IMR-90 (cell line): ENCODE data around the gene ACY1. TPM values are rescaled to one million over a fixed set of nuclear protein-coding genes. Genes with fewer than 3 reads are reported as not detected.

Experiments
- ATAC-seq: fragments of 200-7000 bp; cut with Tn5 transposase; 2 replicates; pipeline ENCODE4 v1.9.1; 2020; ENCODE audit warnings: low read depth, mild to moderate bottlenecking, moderate library complexity
- BruUV-seq: library from RNA; stranded (reverse); fragments of 400-500 nt; replicated peaks from 2 replicates; lab custom pipeline; 2021; lab: Mats Ljungman, UMichigan
- CTCF ChIA-PET: fragments of 300-600 bp; formaldehyde crosslinking; extraction: SDS; loops from one replicate; lab custom pipeline; 2021; ENCODE audit warnings: antibody characterized with exemption; lab: Yijun Ruan, JAX
- POLR2A ChIA-PET: fragments of 300-600 bp; sonication (Branson Sonifier 250); formaldehyde crosslinking; loops from one replicate; lab custom pipeline; 2022; ENCODE audit warnings: antibody characterized with exemption; ENCODE audit not compliant: unreplicated experiment; lab: Charles Lee
- DNase-seq: peaks from one replicate; pipeline ENCODE4 v3.0.0; 2013
- H2AFZ ChIP-seq: replicated peaks from 2 replicates; pipeline ENCODE3; 2013; ENCODE audit warnings: low read length, mild to moderate bottlenecking; ENCODE audit not compliant: poor library complexity
- H2AK5ac ChIP-seq: 2 replicates; pipeline ENCODE4 v1.6.1; 2013; ENCODE audit warnings: low read depth, low read length, inconsistent platforms
- H2AK9ac ChIP-seq: replicated peaks from 2 replicates; pipeline ENCODE3; 2013; ENCODE audit warnings: mild to moderate bottlenecking, low read depth, low read length, moderate library complexity; ENCODE audit not compliant: poor library complexity
- H2BK120ac ChIP-seq: 2 replicates; pipeline ENCODE4 v1.6.1; 2013; ENCODE audit warnings: low read depth, low read length, inconsistent platforms
- H2BK15ac ChIP-seq: 3 replicates; pipeline ENCODE4 v1.6.1; 2013; ENCODE audit warnings: low read depth, low read length, inconsistent platforms
- H2BK20ac ChIP-seq: 2 replicates; pipeline ENCODE4 v1.6.1; 2013; ENCODE audit warnings: low read depth, mild to moderate bottlenecking, inconsistent platforms, low read length, moderate library complexity
- H2BK5ac ChIP-seq: 2 replicates; pipeline ENCODE4 v1.6.1; 2013; ENCODE audit warnings: mild to moderate bottlenecking, low read depth, low read length, inconsistent platforms; ENCODE audit not compliant: poor library complexity, severe bottlenecking
- H3K14ac ChIP-seq: replicated peaks from 2 replicates; pipeline ENCODE4 v1.6.1; 2013; ENCODE audit warnings: low read depth, low read length, inconsistent platforms
- H3K18ac ChIP-seq: 2 replicates; pipeline ENCODE4 v1.6.1; 2013; ENCODE audit warnings: low read depth, low read length, control low read depth
- H3K23ac ChIP-seq: 2 replicates; pipeline ENCODE4 v1.6.1; 2013; ENCODE audit warnings: low read depth, low read length, inconsistent platforms
- H3K27ac ChIP-seq: 2 replicates; pipeline ENCODE4 v1.5.1; 2013; ENCODE audit warnings: mild to moderate bottlenecking, control low read depth, low read length; ENCODE audit not compliant: insufficient read depth
- H3K27me3 ChIP-seq: 2 replicates; pipeline ENCODE4 v1.6.1; 2013; ENCODE audit warnings: low read length; ENCODE audit not compliant: control insufficient read depth, insufficient read depth
- H3K36me3 ChIP-seq: 2 replicates; pipeline ENCODE4 v1.6.1; 2013; ENCODE audit warnings: low read length, mixed read lengths; ENCODE audit not compliant: control insufficient read depth, insufficient read depth
- H3K4ac ChIP-seq: 2 replicates; pipeline ENCODE4 v1.6.1; 2013; ENCODE audit warnings: low read depth, low read length, inconsistent platforms
- H3K4me1 ChIP-seq: 2 replicates; pipeline ENCODE4 v1.6.1; 2013; ENCODE audit warnings: low read length, mixed read lengths; ENCODE audit not compliant: control insufficient read depth, insufficient read depth
- H3K4me2 ChIP-seq: 2 replicates; pipeline ENCODE4 v1.6.1; 2013; ENCODE audit warnings: low read depth, mild to moderate bottlenecking, control low read depth, low read length, moderate library complexity
- H3K4me3 ChIP-seq: 2 replicates; pipeline ENCODE4 v1.5.1; 2013; ENCODE audit warnings: low read depth, mild to moderate bottlenecking, control low read depth, low read length, moderate library complexity; ENCODE audit not compliant: insufficient read depth
- H3K56ac ChIP-seq: 2 replicates; pipeline ENCODE4 v1.6.1; 2013; ENCODE audit warnings: low read length, inconsistent platforms; ENCODE audit not compliant: insufficient read depth; ENCODE audit errors: extremely low read depth
- H3K79me1 ChIP-seq, 2 experiments: 2 replicates each; pipeline ENCODE4 v1.6.1; 2013; ENCODE audit warnings: low read length in 2 of 2, inconsistent platforms in 1 of 2, low read depth in 1 of 2
- H3K9ac ChIP-seq: 2 replicates; pipeline ENCODE4 v1.6.1; 2013; ENCODE audit warnings: low read depth, low read length, control low read depth
- H3K9me1 ChIP-seq: 2 replicates; pipeline ENCODE4 v1.6.1; 2013; ENCODE audit warnings: low read length, inconsistent platforms; ENCODE audit not compliant: insufficient read depth
- H3K9me3 ChIP-seq: 2 replicates; pipeline ENCODE4 v1.6.1; 2013; ENCODE audit warnings: low read length; ENCODE audit not compliant: control insufficient read depth, insufficient read depth
- H4K20me1 ChIP-seq: 2 replicates; pipeline ENCODE4 v1.6.1; 2013; ENCODE audit warnings: low read length, inconsistent platforms; ENCODE audit not compliant: insufficient read depth
- H4K5ac ChIP-seq: 2 replicates; pipeline ENCODE4 v1.6.1; 2013; ENCODE audit warnings: mild to moderate bottlenecking, low read depth, low read length, control low read depth
- H4K8ac ChIP-seq, 2 experiments: 2 replicates each; pipeline ENCODE4 v1.6.1; 2013; ENCODE audit warnings: low read depth in 2 of 2, low read length in 2 of 2, control low read depth in 1 of 2, inconsistent platforms in 1 of 2
- H4K91ac ChIP-seq: 2 replicates; pipeline ENCODE4 v1.6.1; 2013; ENCODE audit warnings: low read depth, low read length, inconsistent platforms; ENCODE audit not compliant: insufficient read depth
- CHD1 ChIP-seq: IDR thresholded peaks from 2 replicates; pipeline ENCODE4 v1.6.1; 2012; ENCODE audit warnings: low read depth, low read length, improper control_type of control experiment
- FOS ChIP-seq: fragments of 150-350 bp; IDR thresholded peaks from 2 replicates; pipeline ENCODE4 v1.6.1; 2016; ENCODE audit warnings: low read depth, low read length
- MAFK ChIP-seq: IDR thresholded peaks from 2 replicates; pipeline ENCODE4 v1.6.1; 2012; ENCODE audit warnings: low read depth, low read length, improper control_type of control experiment
- NFE2L2 ChIP-seq: fragments of 150-350 bp; IDR thresholded peaks from 2 replicates; pipeline ENCODE4 v1.6.1; 2016; ENCODE audit warnings: low read depth, mild to moderate bottlenecking, low read length
- POLR2A ChIP-seq: IDR thresholded peaks from 2 replicates; pipeline ENCODE4 v1.6.1; 2012; ENCODE audit warnings: mild to moderate bottlenecking, low read depth, low read length
- RAD21 ChIP-seq: IDR thresholded peaks from 2 replicates; pipeline ENCODE4 v1.6.1; 2012; ENCODE audit warnings: low read length, improper control_type of control experiment
- RCOR1 ChIP-seq: IDR thresholded peaks from 2 replicates; pipeline ENCODE4 v1.6.1; 2012; ENCODE audit warnings: mild to moderate bottlenecking, low read length, improper control_type of control experiment; ENCODE audit not compliant: insufficient replicate concordance
- RFX5 ChIP-seq: IDR thresholded peaks from 2 replicates; pipeline ENCODE4 v1.8.0; 2012; ENCODE audit warnings: low read depth, mild to moderate bottlenecking, low read length, moderate library complexity
- WGBS, 2 experiments: methylation state at CpG; one replicate each; pipeline versions ENCODE4 v1.1.5 to v1.1.7; 2013; ENCODE audit warnings: missing lambda C conversion rate in 2 of 2; ENCODE audit not compliant: insufficient read length in 1 of 2; ENCODE audit errors: extremely low coverage in 2 of 2; 5-methylcytosine and 5-hydroxymethylcytosine counted together
- dilution Hi-C: fragments of 300-500 bp; cut with HindIII; formaldehyde crosslinking; loops from one replicate; pipeline ENCODE4 v1.14.3; 2018; ENCODE audit warnings: low sequenced_read_pairs; ENCODE audit not compliant: unreplicated experiment
- in situ Hi-C: fragments of 300-500 bp; cut with MboI; formaldehyde crosslinking; loops from 3 replicates; pipeline ENCODE4 v1.14.3; 2019; ENCODE audit warnings: low sequenced_read_pairs, inconsistent platforms, mixed read lengths
- intact Hi-C: fragments of 100-400 bp; cut with micrococcal nuclease; formaldehyde crosslinking; loops from 2 replicates; pipeline ENCODE4 v1.10.0; 2022
- polyA plus RNA-seq, 3 experiments: library from polyadenylated mRNA; depleted of rRNA; stranded (reverse); fragments of >200 nt; gene quantifications; 2 replicates each; pipeline ENCODE4 v1.2.3, GENCODE V29; 2012; ENCODE audit warnings: low replicate concordance in 1 of 3
- total RNA-seq: library from RNA; depleted of rRNA; stranded (reverse); fragments of >200 nt; gene quantifications from 2 replicates; pipeline ENCODE4 v1.2.3, GENCODE V29; 2012

ACY1 gene
- total and polyA plus RNA-seq, 2 of the 4 experiments (the other 2 are of a cell fraction) = 22.0 to 47.1 TPM

DNA sequence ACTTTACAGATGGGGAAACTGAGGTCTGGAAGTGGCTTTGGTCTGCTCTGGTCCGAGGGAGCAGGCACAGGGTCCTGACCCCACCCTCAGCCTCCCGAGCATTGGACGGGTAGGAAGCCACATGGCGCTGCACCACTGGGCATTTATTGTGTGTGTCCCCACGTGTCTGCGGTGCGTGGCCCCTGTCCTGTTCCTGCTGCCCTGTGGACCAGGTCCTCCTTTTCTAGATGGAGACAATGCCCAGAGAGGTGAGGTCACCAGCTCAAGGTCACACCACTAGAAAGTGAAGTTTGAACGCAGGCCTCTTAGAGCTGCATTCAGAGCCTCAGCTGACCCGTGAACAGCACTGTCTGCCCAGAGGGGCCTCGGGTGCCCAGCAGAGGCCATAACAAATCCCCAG is 46.2 kb downstream of the ACY1 start:
- Histone ChIP-seq H3K9me3 (no peaks in the 10 kb centered on the region), H3K9ac (no peak overlapping the region), H3K4ac (no peak overlapping the region), H4K5ac (no peak overlapping the region), H2BK20ac (no peak overlapping the region), H4K20me1 (no peaks in the 10 kb centered on the region), H3K27me3 (no peaks in the 10 kb centered on the region; the same call in 1 of the 2 replicates), H2AFZ (no peak overlapping the region), H3K4me2 (no peak overlapping the region), H4K8ac (no peak overlapping the region), H3K36me3 (no peaks in the 10 kb centered on the region), H3K56ac (no peak overlapping the region), H2AK5ac (no peak overlapping the region), H2AK9ac (no peak overlapping the region), H2BK15ac (no peak overlapping the region), H3K4me1 (no peaks in the 10 kb centered on the region), H3K23ac (no peak overlapping the region), H3K79me1 (no peaks in the 10 kb centered on the region), H3K4me3 (no peak overlapping the region), H3K27ac (no peak overlapping the region), H3K14ac (no peak overlapping the region), H2BK5ac (no peak overlapping the region), H3K18ac (no peak overlapping the region), H4K91ac (no peak overlapping the region), H3K9me1 (no peaks in the 10 kb centered on the region), H2BK120ac (no peak overlapping the region)
- TF ChIP-seq RAD21 (no peak), NFE2L2 (no peak), RCOR1 (no peak), POLR2A (no peak), CHD1 (no peak), RFX5 (no peak), FOS (no peak), MAFK (no peak)
- DNase-seq (no peak), ATAC-seq (no peak)
- CTCF ChIA-PET = no interaction called here
- 88% methylated on average over 9 of the region's 10 CpGs; no CpG with 5 or more reads in 1 of the 2 experiments for WGBS, 2 experiments
- dilution Hi-C loops (no loop called here), intact Hi-C loops (no loop called here), in situ Hi-C loops (no loop called here)
- POLR2A ChIA-PET = no interaction called here
- BruUV-seq = no TSS peak
